Endodermal cell (in vitro differentiated cells): ENCODE measurements around the gene SSR3. TPM values are rescaled to one million over a fixed set of nuclear protein-coding genes. Genes with fewer than 3 reads are reported as not detected.
"Not testable (repeated sequence)": the region's sequence is repeated elsewhere in the genome, so short reads cannot be mapped to it uniquely, and the experiment has no call there.

Source experiments
- DNase-seq: peaks from one replicate; pipeline ENCODE4 v3.0.0-alpha.2; 2017
- H3K27ac ChIP-seq: 2 replicates; pipeline ENCODE4 v1.5.1; 2013; ENCODE audit warnings: mild to moderate bottlenecking, low read depth, low read length, moderate library complexity
- H3K27me3 ChIP-seq: 2 replicates; pipeline ENCODE4 v1.6.1; 2013; ENCODE audit warnings: mild to moderate bottlenecking, low read length, moderate library complexity; ENCODE audit not compliant: insufficient read depth, control insufficient read depth, poor library complexity, severe bottlenecking
- H3K36me3 ChIP-seq: 2 replicates; pipeline ENCODE4 v1.7.0; 2013; ENCODE audit warnings: mild to moderate bottlenecking, low read length, moderate library complexity; ENCODE audit not compliant: control insufficient read depth, insufficient read depth
- H3K4me1 ChIP-seq: one replicate; pipeline ENCODE4 v1.7.0; 2013; ENCODE audit warnings: low read length; ENCODE audit not compliant: control insufficient read depth, insufficient read depth
- H3K4me3 ChIP-seq: 2 replicates; pipeline ENCODE4 v1.5.1; 2013; ENCODE audit warnings: mild to moderate bottlenecking, low read length, moderate library complexity
- H3K9ac ChIP-seq: 2 replicates; pipeline ENCODE4 v1.6.1; 2013; ENCODE audit warnings: mild to moderate bottlenecking, low read length, moderate library complexity; ENCODE audit not compliant: poor library complexity, severe bottlenecking; ENCODE audit errors: extremely low read depth
- H3K9me3 ChIP-seq: 2 replicates; pipeline ENCODE4 v1.6.1; 2013; ENCODE audit warnings: mild to moderate bottlenecking, low read length, moderate library complexity; ENCODE audit not compliant: control insufficient read depth
- H3K27ac Mint-ChIP-seq: 2 replicates; pipeline ENCODE4 v1.8.0; 2020; ENCODE audit warnings: mixed read lengths
- H3K27me3 Mint-ChIP-seq: 2 replicates; pipeline ENCODE4 v1.8.0; 2021; ENCODE audit warnings: mild to moderate bottlenecking, mixed read lengths; ENCODE audit not compliant: insufficient read depth
- H3K36me3 Mint-ChIP-seq: 2 replicates; pipeline ENCODE4 v1.8.0; 2020; ENCODE audit warnings: low read depth, mixed read lengths
- H3K4me1 Mint-ChIP-seq: 2 replicates; pipeline ENCODE4 v1.8.0; 2020; ENCODE audit warnings: mixed read lengths
- H3K4me3 Mint-ChIP-seq: 2 replicates; pipeline ENCODE4 v1.8.0; 2020; ENCODE audit warnings: mild to moderate bottlenecking, moderate library complexity, mixed read lengths
- H3K9me3 Mint-ChIP-seq: 2 replicates; pipeline ENCODE4 v1.8.0; 2020; ENCODE audit warnings: mild to moderate bottlenecking, mixed read lengths
- CTCF ChIP-seq: fragments of 200-600 bp; sonication (generic); conservative IDR thresholded peaks from 2 replicates; pipeline ENCODE4 v1.5.0; 2021; ENCODE audit warnings: antibody characterized with exemption, mild to moderate bottlenecking
- WGBS, 2 experiments: methylation state at CpG; one replicate each; pipeline versions ENCODE4 v1.1.5 to v1.1.7; 2013; ENCODE audit warnings: missing lambda C conversion rate in 2 of 2, mixed read lengths in 1 of 2; ENCODE audit not compliant: insufficient coverage in 1 of 2, insufficient read length in 1 of 2; 5-methylcytosine and 5-hydroxymethylcytosine counted together
- total RNA-seq, 2 donors: library from RNA; stranded (reverse); fragmentation: NEBNext Ultra II Directional in 1 of 2; extraction: Animal tissue kit (Norgen Biotek cat#: 25700) in 1 of 2; gene quantifications; 2 replicates in 1 of 2; 3 replicates in 1 of 2; pipeline ENCODE4 v1.2.1, GENCODE V29; 2021

SSR3 gene
- total RNA-seq, 2 donors from 2014 or later: 187 to 200 TPM

GRCh38 chr3:156575641-156576040, 20.7 kb upstream of the SSR3 start:
- WGBS, 2 experiments: 92 to 100% methylated on average over 1 to 3 of the region's 3 CpGs
- H3K4me3 ChIP-seq: no peak overlapping the region

GRCh38 chr3:156569881-156570280, 15.0 kb upstream of the SSR3 start:
- not testable (repeated sequence) for H3K9ac ChIP-seq, H3K27ac ChIP-seq, DNase-seq, H3K4me1 ChIP-seq, H3K4me3 ChIP-seq, H3K27me3 ChIP-seq, H3K27ac Mint-ChIP-seq, H3K4me3 Mint-ChIP-seq, H3K27me3 Mint-ChIP-seq, H3K36me3 ChIP-seq, H3K36me3 Mint-ChIP-seq, H3K4me1 Mint-ChIP-seq, H3K9me3 ChIP-seq
- peaks cover 12% of the 10 kb centered on the region for H3K9me3 Mint-ChIP-seq
- WGBS, 2 experiments: 83 to 95% methylated on average over 2 to 4 of the region's 4 CpGs

More at GRCh38 chr3:156575641-156576040, 20.7 kb upstream of the SSR3 start:
- Mint-ChIP-seq H3K27ac (no peak overlapping the region), H3K4me1 (no peaks in the 10 kb centered on the region), H3K4me3 (no peak overlapping the region), H3K36me3 (no peaks in the 10 kb centered on the region), H3K9me3 (no peaks in the 10 kb centered on the region), H3K27me3 (peaks cover 1% of the 10 kb centered on the region)
- Histone ChIP-seq H3K36me3 (no peaks in the 10 kb centered on the region), H3K27me3 (no peaks in the 10 kb centered on the region), H3K4me1 (no peaks in the 10 kb centered on the region), H3K27ac (no peak overlapping the region), H3K9me3 (no peaks in the 10 kb centered on the region), H3K9ac (no peak overlapping the region)
- DNase-seq: no peak
- TF ChIP-seq CTCF: no peak

GRCh38 chr3:156569016-156569415, 14.1 kb upstream of the SSR3 start:
- H3K4me3 Mint-ChIP-seq: not testable (repeated sequence)

GRCh38 chr3:156563900-156564682, 9.2 kb upstream of the SSR3 start:
- H3K4me3 ChIP-seq: no peak overlapping the region
- Mint-ChIP-seq H3K4me3 (no peak overlapping the region), H3K27me3 (no peaks in the 10 kb centered on the region), H3K4me1 (no peaks in the 10 kb centered on the region), H3K9me3 (peaks cover 12% of the 10 kb centered on the region), H3K36me3 (no peaks in the 10 kb centered on the region), H3K27ac (no peak overlapping the region)
- no peak overlapping the region for H3K27ac ChIP-seq
- no peak for DNase-seq
- WGBS, 2 experiments: 67% methylated on average over 1 of the region's 1 CpG; no CpG with 5 or more reads in 1 of the 2 experiments
- H3K27me3 ChIP-seq: no peaks in the 10 kb centered on the region
- peaks cover 5% of the 10 kb centered on the region for H3K9me3 ChIP-seq
- TF ChIP-seq CTCF: no peak
- no peaks in the 10 kb centered on the region for H3K4me1 ChIP-seq
- no peak overlapping the region for H3K9ac ChIP-seq
- H3K36me3 ChIP-seq: no peaks in the 10 kb centered on the region

More at GRCh38 chr3:156569016-156569415, 14.1 kb upstream of the SSR3 start:
- H3K27me3 ChIP-seq, DNase-seq, H3K36me3 ChIP-seq, H3K4me3 ChIP-seq, H3K36me3 Mint-ChIP-seq, H3K9me3 ChIP-seq, H3K27ac Mint-ChIP-seq, H3K9ac ChIP-seq, H3K4me1 Mint-ChIP-seq, H3K4me1 ChIP-seq, H3K27ac ChIP-seq, H3K27me3 Mint-ChIP-seq: not testable (repeated sequence)
- 92 to 97% methylated on average over 5 to 8 of the region's 8 CpGs for WGBS, 2 experiments
- peaks cover 12% of the 10 kb centered on the region for H3K9me3 Mint-ChIP-seq

GRCh38 chr3:156562486-156562885, 7.6 kb upstream of the SSR3 start:
- H3K9me3 ChIP-seq, H3K36me3 Mint-ChIP-seq, H3K4me1 Mint-ChIP-seq, H3K4me3 ChIP-seq, H3K4me1 ChIP-seq, H3K4me3 Mint-ChIP-seq, H3K27me3 ChIP-seq, H3K9ac ChIP-seq, H3K36me3 ChIP-seq, DNase-seq, H3K27ac Mint-ChIP-seq, H3K27me3 Mint-ChIP-seq, H3K27ac ChIP-seq: not testable (repeated sequence)
- H3K9me3 Mint-ChIP-seq: peaks cover 11% of the 10 kb centered on the region
- 91 to 93% methylated on average over 7 to 8 of the region's 8 CpGs for whole genome bisulfite sequencing, 2 experiments
